GM23338 (cell line): ENCODE data around the gene IGFBP7.

Experiments
- CREB1 ChIP-seq: fragments of 250-450 bp; sonication (Bioruptor Pico); IDR thresholded peaks from 2 replicates; pipeline ENCODE4 v1.5.0; 2020; ENCODE audit warnings: low read depth, mild to moderate bottlenecking, moderate library complexity
- EZH2 ChIP-seq: fragments of 200-600 bp; sonication (generic); IDR thresholded peaks from one replicate; pipeline ENCODE4 v1.8.0; 2017; ENCODE audit warnings: antibody characterized with exemption, mild to moderate bottlenecking, low read depth; ENCODE audit not compliant: unreplicated experiment
- EZH2phosphoT487 ChIP-seq: fragments of 200-600 bp; sonication (generic); IDR thresholded peaks from one replicate; pipeline ENCODE4 v1.8.1; 2018; ENCODE audit warnings: antibody characterized with exemption; ENCODE audit not compliant: unreplicated experiment
- JUNB ChIP-seq: IDR thresholded peaks from one replicate; pipeline ENCODE4 v1.6.1; 2016; ENCODE audit warnings: antibody characterized with exemption; ENCODE audit not compliant: unreplicated experiment
- NANOG ChIP-seq: IDR thresholded peaks from 2 replicates; pipeline ENCODE4 v1.6.1; 2016; ENCODE audit warnings: antibody characterized with exemption, borderline replicate concordance
- POLR2AphosphoS5 ChIP-seq: IDR thresholded peaks from 2 replicates; pipeline ENCODE4 v1.6.1; 2016; ENCODE audit warnings: antibody characterized with exemption, low read depth
- ZNF331 ChIP-seq: fragments of 250-450 bp; sonication (Bioruptor Pico); IDR thresholded peaks from 2 replicates; pipeline ENCODE4 v1.5.0; 2020; ENCODE audit warnings: low read depth, mild to moderate bottlenecking, moderate library complexity
- TF ChIP-seq, protein P1 (sequence below): IDR thresholded peaks from one replicate; pipeline ENCODE4 v1.6.1; 2018; ENCODE audit warnings: antibody characterized with exemption; ENCODE audit not compliant: unreplicated experiment
- TF ChIP-seq, protein P2 (sequence below), 2 experiments: fragments of 200-600 bp in 1 of 2; sonication (generic) in 1 of 2; conservative IDR thresholded peaks; 2 replicates each; pipeline versions ENCODE4 v1.5.1 to v1.6.1; 2016 to 2017; ENCODE audit warnings: antibody characterized with exemption in 2 of 2, low read depth in 2 of 2, mild to moderate bottlenecking in 2 of 2, moderate library complexity in 1 of 2
- TF ChIP-seq, protein P3 (sequence below): IDR thresholded peaks from 2 replicates; pipeline ENCODE4 v1.6.1; 2016; ENCODE audit warnings: antibody characterized with exemption

DNA sequence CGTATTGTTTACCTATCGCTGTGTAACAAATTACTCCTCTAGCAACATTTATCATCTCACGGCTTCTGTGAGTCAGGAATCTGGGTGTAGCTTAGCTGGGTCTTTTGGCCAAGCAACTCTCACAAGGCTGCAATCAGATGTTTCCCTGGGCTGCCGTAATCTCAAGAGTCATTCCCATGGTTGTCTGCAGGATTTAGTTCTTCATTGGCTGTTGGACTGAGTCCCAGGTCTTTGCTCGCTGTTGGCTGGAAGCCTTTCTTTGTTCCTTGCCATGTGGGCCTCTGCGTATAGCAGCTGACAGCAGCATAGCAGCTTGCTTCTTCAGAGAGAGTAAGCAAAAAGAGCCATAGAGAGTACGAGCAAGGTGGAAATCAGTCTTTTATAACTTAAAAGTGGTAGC, 114.7 kb downstream of the IGFBP7 start:
- TF ChIP-seq, protein P1, sequence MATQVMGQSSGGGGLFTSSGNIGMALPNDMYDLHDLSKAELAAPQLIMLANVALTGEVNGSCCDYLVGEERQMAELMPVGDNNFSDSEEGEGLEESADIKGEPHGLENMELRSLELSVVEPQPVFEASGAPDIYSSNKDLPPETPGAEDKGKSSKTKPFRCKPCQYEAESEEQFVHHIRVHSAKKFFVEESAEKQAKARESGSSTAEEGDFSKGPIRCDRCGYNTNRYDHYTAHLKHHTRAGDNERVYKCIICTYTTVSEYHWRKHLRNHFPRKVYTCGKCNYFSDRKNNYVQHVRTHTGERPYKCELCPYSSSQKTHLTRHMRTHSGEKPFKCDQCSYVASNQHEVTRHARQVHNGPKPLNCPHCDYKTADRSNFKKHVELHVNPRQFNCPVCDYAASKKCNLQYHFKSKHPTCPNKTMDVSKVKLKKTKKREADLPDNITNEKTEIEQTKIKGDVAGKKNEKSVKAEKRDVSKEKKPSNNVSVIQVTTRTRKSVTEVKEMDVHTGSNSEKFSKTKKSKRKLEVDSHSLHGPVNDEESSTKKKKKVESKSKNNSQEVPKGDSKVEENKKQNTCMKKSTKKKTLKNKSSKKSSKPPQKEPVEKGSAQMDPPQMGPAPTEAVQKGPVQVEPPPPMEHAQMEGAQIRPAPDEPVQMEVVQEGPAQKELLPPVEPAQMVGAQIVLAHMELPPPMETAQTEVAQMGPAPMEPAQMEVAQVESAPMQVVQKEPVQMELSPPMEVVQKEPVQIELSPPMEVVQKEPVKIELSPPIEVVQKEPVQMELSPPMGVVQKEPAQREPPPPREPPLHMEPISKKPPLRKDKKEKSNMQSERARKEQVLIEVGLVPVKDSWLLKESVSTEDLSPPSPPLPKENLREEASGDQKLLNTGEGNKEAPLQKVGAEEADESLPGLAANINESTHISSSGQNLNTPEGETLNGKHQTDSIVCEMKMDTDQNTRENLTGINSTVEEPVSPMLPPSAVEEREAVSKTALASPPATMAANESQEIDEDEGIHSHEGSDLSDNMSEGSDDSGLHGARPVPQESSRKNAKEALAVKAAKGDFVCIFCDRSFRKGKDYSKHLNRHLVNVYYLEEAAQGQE, result no peak
- TF ChIP-seq, protein P2, sequence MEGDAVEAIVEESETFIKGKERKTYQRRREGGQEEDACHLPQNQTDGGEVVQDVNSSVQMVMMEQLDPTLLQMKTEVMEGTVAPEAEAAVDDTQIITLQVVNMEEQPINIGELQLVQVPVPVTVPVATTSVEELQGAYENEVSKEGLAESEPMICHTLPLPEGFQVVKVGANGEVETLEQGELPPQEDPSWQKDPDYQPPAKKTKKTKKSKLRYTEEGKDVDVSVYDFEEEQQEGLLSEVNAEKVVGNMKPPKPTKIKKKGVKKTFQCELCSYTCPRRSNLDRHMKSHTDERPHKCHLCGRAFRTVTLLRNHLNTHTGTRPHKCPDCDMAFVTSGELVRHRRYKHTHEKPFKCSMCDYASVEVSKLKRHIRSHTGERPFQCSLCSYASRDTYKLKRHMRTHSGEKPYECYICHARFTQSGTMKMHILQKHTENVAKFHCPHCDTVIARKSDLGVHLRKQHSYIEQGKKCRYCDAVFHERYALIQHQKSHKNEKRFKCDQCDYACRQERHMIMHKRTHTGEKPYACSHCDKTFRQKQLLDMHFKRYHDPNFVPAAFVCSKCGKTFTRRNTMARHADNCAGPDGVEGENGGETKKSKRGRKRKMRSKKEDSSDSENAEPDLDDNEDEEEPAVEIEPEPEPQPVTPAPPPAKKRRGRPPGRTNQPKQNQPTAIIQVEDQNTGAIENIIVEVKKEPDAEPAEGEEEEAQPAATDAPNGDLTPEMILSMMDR (conservative IDR thresholded peaks at IDR 0.05; ENCODE audit: low read depth in 2 of 2), result no peak
- TF ChIP-seq EZH2phosphoT487 (no peak), POLR2AphosphoS5 (no peak), EZH2 (no peak), JUNB (no peak), NANOG (no peak), ZNF331 (CRISPR knock-in tag) (no peak), CREB1 (CRISPR knock-in tag) (no peak)
- TF ChIP-seq, protein P3, sequence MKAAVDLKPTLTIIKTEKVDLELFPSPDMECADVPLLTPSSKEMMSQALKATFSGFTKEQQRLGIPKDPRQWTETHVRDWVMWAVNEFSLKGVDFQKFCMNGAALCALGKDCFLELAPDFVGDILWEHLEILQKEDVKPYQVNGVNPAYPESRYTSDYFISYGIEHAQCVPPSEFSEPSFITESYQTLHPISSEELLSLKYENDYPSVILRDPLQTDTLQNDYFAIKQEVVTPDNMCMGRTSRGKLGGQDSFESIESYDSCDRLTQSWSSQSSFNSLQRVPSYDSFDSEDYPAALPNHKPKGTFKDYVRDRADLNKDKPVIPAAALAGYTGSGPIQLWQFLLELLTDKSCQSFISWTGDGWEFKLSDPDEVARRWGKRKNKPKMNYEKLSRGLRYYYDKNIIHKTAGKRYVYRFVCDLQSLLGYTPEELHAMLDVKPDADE, result no peak
